Transverse colon (tissue), 4 donors: ENCODE data around the gene MTCH2. TPM values are rescaled to one million over a fixed set of nuclear protein-coding genes. Genes with fewer than 3 reads are reported as not detected.

Source experiments
- DNase-seq: peaks from one replicate; pipeline ENCODE4 v3.0.0-alpha.2; 2019
- H3K27ac ChIP-seq, 4 donors: fragments of 200-600 bp; sonication (generic); 2 replicates each; pipeline ENCODE4 v1.5.1; 2016 to 2018; ENCODE audit warnings: inconsistent platforms in 4 of 4
- H3K27me3 ChIP-seq: fragments of 200-600 bp; sonication (generic); 2 replicates; pipeline ENCODE4 v1.5.1; 2017; ENCODE audit warnings: inconsistent platforms
- H3K36me3 ChIP-seq, 4 donors: fragments of 200-600 bp; sonication (generic); 2 replicates each; pipeline ENCODE4 v1.5.1; 2017 to 2019; ENCODE audit warnings: inconsistent platforms in 4 of 4
- H3K4me1 ChIP-seq, 4 donors: fragments of 200-600 bp; sonication (generic); 2 replicates each; pipeline ENCODE4 v1.5.1; 2017 to 2020; ENCODE audit warnings: inconsistent platforms in 4 of 4
- H3K4me3 ChIP-seq, 4 donors: fragments of 200-600 bp; sonication (generic); 1 replicate in 1 of 4; 2 replicates in 3 of 4; pipeline versions ENCODE4 v1.5.1 to v1.6.1; 2017 to 2019; ENCODE audit warnings: inconsistent platforms in 4 of 4
- H3K9me3 ChIP-seq, 2 donors: fragments of 200-600 bp; sonication (generic); 2 replicates each; pipeline ENCODE4 v1.5.1; 2017 to 2019; ENCODE audit warnings: inconsistent platforms in 2 of 2
- EP300 ChIP-seq: sonication (generic); formaldehyde crosslinking; IDR thresholded peaks from one replicate; pipeline ENCODE4 v1.6.1; 2017; ENCODE audit warnings: antibody characterized with exemption, low read depth
- POLR2A ChIP-seq: fragments of 450-650 bp; IDR thresholded peaks from one replicate; pipeline ENCODE4 v1.6.1; 2016; ENCODE audit warnings: antibody characterized with exemption, mild to moderate bottlenecking, moderate library complexity
- POLR2AphosphoS5 ChIP-seq, 3 donors: sonication (generic); formaldehyde crosslinking; IDR thresholded peaks; one replicate each; pipeline ENCODE4 v1.6.1; 2016; ENCODE audit warnings: antibody characterized with exemption in 3 of 3
- WGBS, 2 donors: methylation state at CpG; one replicate each; pipeline ENCODE4 v1.1.5; 2018; ENCODE audit warnings: low coverage in 1 of 2; 5-methylcytosine and 5-hydroxymethylcytosine counted together
- in situ Hi-C, 4 donors: fragments of 200-750 bp; cut with MboI; loops; one replicate each; pipeline versions ENCODE4 v1.15.0 to v1.15.1; 2017; ENCODE audit warnings: low sequenced_read_pairs in 3 of 4, low pct_ligation_motif_present in 1 of 4, low pct_unique_long_range_greater_than_20kb in 1 of 4
- intact Hi-C: fragments of 100-400 bp; cut with DNase I; formaldehyde crosslinking; loops from one replicate; pipeline ENCODE4 v1.15.1; 2023; ENCODE audit warnings: low total_unique reads
- total RNA-seq, 4 donors: library from RNA; depleted of rRNA; stranded (reverse); fragments of >200 nt; gene quantifications; one replicate each; pipeline ENCODE4 v1.1.0, GENCODE V29; 2016
- TF ChIP-seq, protein P1 (sequence below), 5 experiments: fragments of 200-600 bp in 3 of 5; fragments of 450-650 bp in 2 of 5; sonication (generic) in 3 of 5; IDR thresholded peaks; 1 replicate in 2 of 5; 2 replicates in 3 of 5; pipeline ENCODE4 v1.5.1; 2016 to 2017; ENCODE audit warnings: antibody characterized with exemption in 5 of 5, inconsistent platforms in 3 of 5, mild to moderate bottlenecking in 2 of 5, moderate library complexity in 1 of 5

MTCH2 gene
- total RNA-seq, 4 donors from 2014 or later: 21.5 to 92.2 (median 61.0) TPM

DNA sequence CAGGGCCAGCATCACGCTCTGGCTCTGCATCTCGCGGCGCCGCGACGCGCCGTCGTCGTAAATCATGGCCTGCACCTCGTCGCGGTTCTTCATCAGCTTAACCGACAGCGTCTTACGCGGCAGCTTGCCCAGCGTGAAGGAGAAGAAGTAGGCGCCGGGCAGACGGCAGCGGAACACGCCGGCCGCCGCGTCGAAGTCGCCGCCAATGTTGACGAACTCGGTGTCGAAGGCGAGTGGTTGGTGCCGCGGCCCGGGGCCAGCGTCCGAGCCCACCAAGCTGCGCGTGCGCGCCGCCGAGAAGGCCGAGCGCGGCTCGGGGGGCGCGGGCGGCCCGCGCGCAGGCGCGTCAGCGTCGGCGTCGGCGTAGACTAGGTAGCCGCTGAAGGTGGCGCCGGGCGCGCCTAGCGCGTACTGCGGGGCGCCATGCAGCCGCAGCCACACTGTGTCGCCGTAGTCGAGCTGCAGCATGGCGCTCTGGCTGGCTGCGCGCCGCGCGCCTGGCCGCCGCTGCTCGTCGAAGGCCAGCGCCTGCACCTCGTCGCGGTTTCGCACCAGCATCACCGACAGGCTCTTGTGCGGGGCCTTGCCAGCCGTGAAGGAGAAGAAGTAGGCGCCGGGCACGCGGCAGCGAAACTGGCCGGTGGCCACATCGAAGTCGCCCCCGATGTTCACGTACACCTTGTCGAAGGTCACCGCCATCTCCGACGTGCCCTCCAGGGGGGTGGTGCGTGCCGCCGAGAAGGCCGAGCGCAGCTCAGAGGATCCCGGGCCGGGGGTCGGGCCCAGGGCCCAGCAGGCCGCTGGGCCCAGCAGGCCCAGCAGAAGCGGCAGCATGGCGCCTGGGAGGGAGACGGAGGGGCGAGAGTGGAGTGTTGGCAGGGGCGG, 52.1 kb downstream of the MTCH2 start:
- H3K36me3 ChIP-seq: no peaks in the 10 kb centered on the region
- H3K9me3 ChIP-seq: no peaks in the 10 kb centered on the region
- peaks cover 57% of the 10 kb centered on the region for H3K27me3 ChIP-seq
- intact Hi-C loops: no loop called here
- peak overlapping the region; percentile 10 to 46 (median 24) for H3K4me3 ChIP-seq
- DNase-seq: no peak
- TF ChIP-seq, protein P1, sequence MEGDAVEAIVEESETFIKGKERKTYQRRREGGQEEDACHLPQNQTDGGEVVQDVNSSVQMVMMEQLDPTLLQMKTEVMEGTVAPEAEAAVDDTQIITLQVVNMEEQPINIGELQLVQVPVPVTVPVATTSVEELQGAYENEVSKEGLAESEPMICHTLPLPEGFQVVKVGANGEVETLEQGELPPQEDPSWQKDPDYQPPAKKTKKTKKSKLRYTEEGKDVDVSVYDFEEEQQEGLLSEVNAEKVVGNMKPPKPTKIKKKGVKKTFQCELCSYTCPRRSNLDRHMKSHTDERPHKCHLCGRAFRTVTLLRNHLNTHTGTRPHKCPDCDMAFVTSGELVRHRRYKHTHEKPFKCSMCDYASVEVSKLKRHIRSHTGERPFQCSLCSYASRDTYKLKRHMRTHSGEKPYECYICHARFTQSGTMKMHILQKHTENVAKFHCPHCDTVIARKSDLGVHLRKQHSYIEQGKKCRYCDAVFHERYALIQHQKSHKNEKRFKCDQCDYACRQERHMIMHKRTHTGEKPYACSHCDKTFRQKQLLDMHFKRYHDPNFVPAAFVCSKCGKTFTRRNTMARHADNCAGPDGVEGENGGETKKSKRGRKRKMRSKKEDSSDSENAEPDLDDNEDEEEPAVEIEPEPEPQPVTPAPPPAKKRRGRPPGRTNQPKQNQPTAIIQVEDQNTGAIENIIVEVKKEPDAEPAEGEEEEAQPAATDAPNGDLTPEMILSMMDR (IDR thresholded peaks at IDR 0.05): no peak
- TF ChIP-seq EP300 (no peak), POLR2A (no peak), POLR2AphosphoS5 (IDR thresholded peaks at IDR 0.05) (no peak)
- H3K4me1 ChIP-seq: peaks cover 0 to 20% (median 8%) of the 10 kb centered on the region in 4 donors
- in situ Hi-C loops: no loop called here
- H3K27ac ChIP-seq: peak overlapping the region; percentile 8 to 77 (median 28)
- WGBS, 2 donors: 65 to 86% methylated on average over 40 to 122 of the region's 122 CpGs

DNA sequence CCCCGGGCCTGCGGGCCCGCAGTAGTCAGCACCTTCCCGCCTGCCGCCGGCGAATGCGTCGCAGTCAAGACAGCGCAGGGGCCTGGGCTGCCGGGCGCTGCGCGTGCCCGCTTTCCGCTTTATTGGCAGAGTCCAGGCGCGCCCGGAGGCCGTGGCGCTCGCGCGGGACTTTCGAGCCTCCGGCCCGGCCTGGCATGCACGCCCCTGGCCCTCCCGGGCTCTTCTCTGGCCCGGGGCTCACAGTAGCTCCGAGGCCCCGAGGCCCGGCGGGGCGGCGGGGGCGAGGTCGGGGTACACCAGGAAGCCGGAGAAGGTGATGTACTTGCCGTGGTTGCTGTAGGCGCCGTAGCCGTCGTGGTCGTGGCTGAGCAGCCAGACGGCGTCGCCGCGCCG, 52.8 kb downstream of the MTCH2 start:
- H3K36me3 ChIP-seq: peaks cover 0 to 6% (median 0%) of the 10 kb centered on the region in 4 donors
- intact Hi-C loops (no loop called here), in situ Hi-C loops (no loop called here)
- 52% methylated on average over 40 of the region's 51 CpGs; no CpG with 5 or more reads in 1 of the 2 donors for WGBS, 2 donors
- TF ChIP-seq, protein P1 (IDR thresholded peaks at IDR 0.05): no peak
- TF ChIP-seq EP300 (no peak), POLR2A (no peak), POLR2AphosphoS5 (IDR thresholded peaks at IDR 0.05) (no peak)
- H3K4me3 ChIP-seq: peak overlapping the region; percentile 10 to 46 (median 24)
- H3K9me3 ChIP-seq: no peaks in the 10 kb centered on the region
- H3K4me1 ChIP-seq: peaks cover 0 to 20% (median 8%) of the 10 kb centered on the region in 4 donors
- peak; percentile 18 for DNase-seq
- H3K27me3 ChIP-seq: peaks cover 50% of the 10 kb centered on the region
- peak overlapping the region; percentile 8 to 77 (median 28) for H3K27ac ChIP-seq

DNA sequence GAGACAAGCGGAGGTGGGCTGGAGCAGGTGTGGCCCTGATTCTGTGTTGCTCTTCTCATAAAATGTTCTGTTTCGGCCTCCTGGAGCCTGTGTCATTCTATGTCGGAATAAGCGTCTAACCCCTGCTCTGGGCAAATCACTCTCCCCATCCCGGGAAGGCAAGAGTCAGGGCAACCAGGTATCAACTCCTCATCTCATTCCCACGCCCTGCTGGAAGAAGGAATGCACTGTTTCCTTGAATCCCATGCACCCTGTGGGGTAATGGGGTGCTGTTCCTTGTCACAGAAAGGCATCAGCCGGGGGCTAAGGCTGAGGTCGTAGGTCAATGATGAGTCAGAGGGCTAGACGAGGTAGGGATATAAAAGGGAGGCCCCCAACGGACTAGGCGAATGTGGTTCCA, 53.2 kb downstream of the MTCH2 start:
- H3K4me3 ChIP-seq: peak overlapping the region in 2 of 4 donors; percentile 24 to 46
- peaks cover 0 to 17% (median 5%) of the 10 kb centered on the region in 4 donors for H3K4me1 ChIP-seq

More for the DNA sequence above, 53.2 kb downstream of the MTCH2 start:
- in situ Hi-C loops: no loop called here
- intact Hi-C loops: no loop called here
- H3K9me3 ChIP-seq: no peaks in the 10 kb centered on the region
- peaks cover 0 to 10% (median 2%) of the 10 kb centered on the region in 4 donors for H3K36me3 ChIP-seq
- peaks cover 46% of the 10 kb centered on the region for H3K27me3 ChIP-seq
- WGBS, 2 donors: 72 to 87% methylated on average over 5 to 11 of the region's 11 CpGs
- no peak for TF ChIP-seq EP300
- TF ChIP-seq POLR2A: no peak
- TF ChIP-seq POLR2AphosphoS5 (IDR thresholded peaks at IDR 0.05): no peak
- TF ChIP-seq, protein P1 (IDR thresholded peaks at IDR 0.05): no peak
- no peak for DNase-seq
- peak overlapping the region in 1 of 4 donors; percentile 77 for H3K27ac ChIP-seq
